HG02759 (cell line): ENCODE data around the gene NMRK1.

Experiments used
- ATAC-seq: cut with Tn5 transposase; IDR thresholded peaks from one replicate; pipeline ENCODE4 v1.9.1; 2021; ENCODE audit warnings: mild to moderate bottlenecking, moderate library complexity; ENCODE audit not compliant: unreplicated experiment

The NMRK1 gene

GRCh38 chr9:75087824-75088645, at the start of gene NMRK1, which contains the start of gene OSTF1:
Gene NMRK1, minus strand, starts transcription at chr9:75088155. Its CDS starts 5,040 bp downstream, at chr9:75083115.
Gene OSTF1, plus strand, starts transcription at chr9:75088514. Its CDS starts 179 bp downstream, at chr9:75088693.
- ATAC-seq, result peak; percentile 91

GRCh38 chr9:75134495-75134894, 46.5 kb upstream of the NMRK1 start:
- ATAC-seq, result no peak

GRCh38 chr9:75133396-75133795, 45.4 kb upstream of the NMRK1 start:
- no peak for ATAC-seq

GRCh38 chr9:75132244-75132643, 44.3 kb upstream of the NMRK1 start:
- ATAC-seq, result no peak

- no peak for ATAC-seq
Measured at GRCh38 chr9:75131700-75132099, 43.7 kb upstream of the NMRK1 start.

GRCh38 chr9:75130621-75131230, 42.8 kb upstream of the NMRK1 start:
- ATAC-seq, result no peak

GRCh38 chr9:75130172-75130571, 42.2 kb upstream of the NMRK1 start:
- ATAC-seq, result no peak

GRCh38 chr9:75128535-75128934, 40.6 kb upstream of the NMRK1 start:
- ATAC-seq, result no peak

GRCh38 chr9:75123696-75124095, 35.7 kb upstream of the NMRK1 start:
- ATAC-seq, result no peak

- no peak for ATAC-seq
Measured at GRCh38 chr9:75121914-75122558, 34.1 kb upstream of the NMRK1 start.

- no peak for ATAC-seq
Measured at GRCh38 chr9:75120686-75121085, 32.7 kb upstream of the NMRK1 start.

- no peak for ATAC-seq
Measured at GRCh38 chr9:75117564-75117963, 29.6 kb upstream of the NMRK1 start.

- no peak for ATAC-seq
Measured at GRCh38 chr9:75116306-75116705, 28.4 kb upstream of the NMRK1 start.

- no peak for ATAC-seq
Measured at GRCh38 chr9:75112789-75113188, 24.8 kb upstream of the NMRK1 start.

GRCh38 chr9:75111019-75111622, 23.2 kb upstream of the NMRK1 start:
- no peak for ATAC-seq

GRCh38 chr9:75109210-75109839, 21.4 kb upstream of the NMRK1 start:
- no peak for ATAC-seq

- no peak for ATAC-seq
Measured at GRCh38 chr9:75108571-75108970, 20.6 kb upstream of the NMRK1 start.

- no peak for ATAC-seq
Measured at GRCh38 chr9:75106857-75107256, 18.9 kb upstream of the NMRK1 start.

GRCh38 chr9:75105841-75106240, 17.9 kb upstream of the NMRK1 start:
- ATAC-seq, result no peak

GRCh38 chr9:75105019-75105540, 17.1 kb upstream of the NMRK1 start:
- no peak for ATAC-seq

- no peak for ATAC-seq
Measured at GRCh38 chr9:75104607-75105006, 16.7 kb upstream of the NMRK1 start.
